Astrocyte (in vitro differentiated cells and primary cell): ENCODE data around the gene PTPRCAP. TPM values are rescaled to one million over a fixed set of nuclear protein-coding genes. Genes with fewer than 3 reads are reported as not detected.

Experiments
- DNase-seq: peaks from one replicate; pipeline ENCODE4 v3.0.0-alpha.2; 2010; ENCODE audit warnings: low read depth
- FAIRE-seq: peaks from 2 replicates; lab custom pipeline; 2011; peaks lifted over from hg19 to GRCh38; lab: Jason Lieb, UNC
- H2AFZ ChIP-seq: 2 replicates; pipeline ENCODE4 v1.6.0; 2012; ENCODE audit warnings: low read depth, low read length, inconsistent platforms
- H3K27ac ChIP-seq: 2 replicates; pipeline ENCODE4 v1.5.1; 2011; ENCODE audit warnings: low read depth, low read length, inconsistent platforms
- H3K27me3 ChIP-seq: 2 replicates; pipeline ENCODE4 v1.6.0; 2011; ENCODE audit warnings: low read length, inconsistent platforms; ENCODE audit not compliant: insufficient read depth
- H3K36me3 ChIP-seq: 2 replicates; pipeline ENCODE4 v1.5.1; 2011; ENCODE audit warnings: low read length, inconsistent platforms; ENCODE audit not compliant: insufficient read depth
- H3K4me1 ChIP-seq: 2 replicates; pipeline ENCODE4 v1.5.1; 2011; ENCODE audit warnings: low read length, inconsistent platforms; ENCODE audit not compliant: insufficient read depth
- H3K4me2 ChIP-seq: 2 replicates; pipeline ENCODE4 v1.6.0; 2012; ENCODE audit warnings: low read length, inconsistent platforms
- H3K4me3 ChIP-seq: 2 replicates; pipeline ENCODE4 v1.5.1; 2011; ENCODE audit warnings: low read depth, mild to moderate bottlenecking, low read length, inconsistent platforms; ENCODE audit not compliant: insufficient read depth
- H3K79me2 ChIP-seq: 2 replicates; pipeline ENCODE4 v1.6.0; 2012; ENCODE audit warnings: mild to moderate bottlenecking, low read length, inconsistent platforms; ENCODE audit not compliant: insufficient read depth
- H3K9ac ChIP-seq: 2 replicates; pipeline ENCODE4 v1.6.0; 2012; ENCODE audit warnings: mild to moderate bottlenecking, low read length, inconsistent platforms
- H3K9me3 ChIP-seq: 2 replicates; pipeline ENCODE4 v1.5.1; 2012; ENCODE audit warnings: low read depth, mild to moderate bottlenecking, low read length, inconsistent platforms; ENCODE audit not compliant: insufficient read depth
- H4K20me1 ChIP-seq: 2 replicates; pipeline ENCODE4 v1.6.0; 2012; ENCODE audit warnings: low read length, inconsistent platforms; ENCODE audit not compliant: insufficient read depth
- H3K27ac Mint-ChIP-seq: one replicate; pipeline ENCODE4 v1.8.0; 2021; ENCODE audit warnings: mild to moderate bottlenecking, mixed read lengths; ENCODE audit not compliant: unreplicated experiment
- H3K27me3 Mint-ChIP-seq: one replicate; pipeline ENCODE4 v1.8.0; 2021; ENCODE audit warnings: low read depth, mixed read lengths; ENCODE audit not compliant: unreplicated experiment
- H3K36me3 Mint-ChIP-seq: one replicate; pipeline ENCODE4 v1.8.0; 2021; ENCODE audit warnings: low read depth, mixed read lengths; ENCODE audit not compliant: unreplicated experiment
- H3K4me1 Mint-ChIP-seq: one replicate; pipeline ENCODE4 v1.8.0; 2021; ENCODE audit warnings: low read depth, mixed read lengths; ENCODE audit not compliant: unreplicated experiment
- H3K4me3 Mint-ChIP-seq: one replicate; pipeline ENCODE4 v1.8.0; 2021; ENCODE audit warnings: mild to moderate bottlenecking, moderate library complexity, mixed read lengths; ENCODE audit not compliant: unreplicated experiment
- H3K9me3 Mint-ChIP-seq: one replicate; pipeline ENCODE4 v1.8.0; 2021; ENCODE audit warnings: mild to moderate bottlenecking, mixed read lengths; ENCODE audit not compliant: unreplicated experiment
- CTCF ChIP-seq: IDR thresholded peaks from 2 replicates; pipeline ENCODE4 v1.5.1; 2011; ENCODE audit warnings: low read depth, mild to moderate bottlenecking, inconsistent platforms, low read length, moderate library complexity; ENCODE audit not compliant: insufficient read depth
- EZH2 ChIP-seq: IDR thresholded peaks from 2 replicates; pipeline ENCODE4 v1.6.1; 2012; ENCODE audit warnings: mild to moderate bottlenecking, low read length, inconsistent platforms; ENCODE audit not compliant: insufficient read depth
- total RNA-seq: library from RNA; stranded (reverse); gene quantifications from 2 replicates; pipeline ENCODE4 v1.2.1, GENCODE V29; 2021

The PTPRCAP gene
- total RNA-seq, 1 donor from 2014 or later, result 1.7 TPM

GRCh38 chr11:67437809-67438157 lies 301 bp upstream of the PTPRCAP start:
- DNase-seq, result no peak
- peaks cover 20% of the 10 kb centered on the region for H3K4me1 ChIP-seq
- H3K9me3 ChIP-seq, result no peaks in the 10 kb centered on the region
- no peaks in the 10 kb centered on the region for H3K27me3 ChIP-seq
- no peak overlapping the region for H3K27ac ChIP-seq
- no peak overlapping the region for H3K27ac Mint-ChIP-seq
- no peak overlapping the region for H2AFZ ChIP-seq
- no peak overlapping the region for H3K4me3 Mint-ChIP-seq
- H4K20me1 ChIP-seq, result peaks cover 19% of the 10 kb centered on the region
- H3K79me2 ChIP-seq, result peaks cover 12% of the 10 kb centered on the region
- H3K4me2 ChIP-seq, result no peak overlapping the region
- peaks cover 1% of the 10 kb centered on the region for H3K36me3 Mint-ChIP-seq
- H3K9ac ChIP-seq, result no peak overlapping the region
- peaks cover 11% of the 10 kb centered on the region for H3K4me1 Mint-ChIP-seq
- no peaks in the 10 kb centered on the region for H3K27me3 Mint-ChIP-seq
- H3K9me3 Mint-ChIP-seq, result no peaks in the 10 kb centered on the region
- no peak overlapping the region for H3K4me3 ChIP-seq
- TF ChIP-seq EZH2, result no peak
- TF ChIP-seq CTCF, result no peak
- peaks cover 2% of the 10 kb centered on the region for H3K36me3 ChIP-seq
- FAIRE-seq, result no peak

- peaks cover 8% of the 10 kb centered on the region for H3K36me3 ChIP-seq
Measured at GRCh38 chr11:67436459-67437081, 912 bp downstream of the PTPRCAP start.

More at GRCh38 chr11:67436459-67437081, 912 bp downstream of the PTPRCAP start:
- H3K36me3 Mint-ChIP-seq, result peaks cover 9% of the 10 kb centered on the region
- peaks cover 9% of the 10 kb centered on the region for H4K20me1 ChIP-seq
- peak overlapping the region; percentile 19 for H3K4me2 ChIP-seq
- no peak overlapping the region for H3K27ac ChIP-seq
- no peak for FAIRE-seq
- H3K27me3 ChIP-seq, result no peaks in the 10 kb centered on the region
- H3K4me3 Mint-ChIP-seq, result peak overlapping the region; percentile 62
- TF ChIP-seq EZH2 (no peak), CTCF (no peak)
- no peak overlapping the region for H2AFZ ChIP-seq
- H3K4me3 ChIP-seq, result no peak overlapping the region
- H3K27me3 Mint-ChIP-seq, result no peaks in the 10 kb centered on the region
- peaks cover 7% of the 10 kb centered on the region for H3K4me1 Mint-ChIP-seq
- peak overlapping the region; percentile 55 for H3K27ac Mint-ChIP-seq
- H3K9me3 ChIP-seq, result no peaks in the 10 kb centered on the region
- DNase-seq, result no peak
- peaks cover 13% of the 10 kb centered on the region for H3K4me1 ChIP-seq
- H3K9ac ChIP-seq, result no peak overlapping the region
- H3K9me3 Mint-ChIP-seq, result no peaks in the 10 kb centered on the region
- H3K79me2 ChIP-seq, result peaks cover under 1% of the 10 kb centered on the region
